Frontal cortex (tissue), 4 donors: Measurements from ENCODE around the gene CACNG7. TPM values are rescaled to one million over a fixed set of nuclear protein-coding genes. Genes with fewer than 3 reads are reported as not detected.
"Not testable (repeated sequence)": the region's sequence is repeated elsewhere in the genome, so short reads cannot be mapped to it uniquely, and the experiment has no call there.

Source experiments
- DNase-seq, 2 donors: peaks; one replicate each; pipeline ENCODE4 v3.0.0; 2012; ENCODE audit warnings: low spot score in 2 of 2
- FAIRE-seq: peaks from 2 replicates; lab custom pipeline; 2012; peaks lifted over from hg19 to GRCh38; lab: Jason Lieb, UNC
- total RNA-seq: library from RNA; depleted of rRNA; stranded (reverse); fragments of >200 nt; gene quantifications from one replicate; pipeline ENCODE4 v1.2.3, GENCODE V29; 2014
- donor health status: control.
- donor health status: control.
- donor health status: control.

The CACNG7 gene
- total RNA-seq, result 4.9 TPM

DNA sequence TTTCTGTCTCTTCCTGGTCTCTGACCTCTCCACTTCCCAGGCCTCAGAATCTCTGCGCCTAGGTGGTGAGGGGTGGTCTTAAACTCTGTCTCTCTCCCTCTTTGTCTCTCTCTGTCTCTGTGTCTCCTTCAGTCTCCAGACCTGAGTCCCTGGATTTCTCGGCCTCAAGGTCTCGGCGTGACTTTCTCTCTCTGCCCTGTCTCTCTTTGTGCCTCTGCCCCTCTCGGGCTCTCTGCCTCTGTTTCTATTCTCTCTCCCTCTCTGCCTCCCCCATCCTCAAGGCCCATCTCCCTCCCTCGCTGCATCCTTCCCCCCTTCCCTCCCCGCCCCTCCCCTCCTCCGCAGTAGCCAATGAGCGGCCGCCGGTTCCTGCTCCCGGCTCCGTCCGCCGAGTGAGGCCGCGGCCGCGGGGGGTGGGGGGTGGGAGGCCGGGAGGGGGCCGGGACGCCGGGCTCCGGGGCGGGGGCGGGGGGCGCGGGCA is at the start of gene CACNG7:
Gene CACNG7, plus strand, starts transcription at position 344 of the 481 bp plus-strand sequence. CDS start 3,554 bp downstream, outside the sequence.
- FAIRE-seq (no peak), DNase-seq (peak; percentile 82 to 88)

DNA sequence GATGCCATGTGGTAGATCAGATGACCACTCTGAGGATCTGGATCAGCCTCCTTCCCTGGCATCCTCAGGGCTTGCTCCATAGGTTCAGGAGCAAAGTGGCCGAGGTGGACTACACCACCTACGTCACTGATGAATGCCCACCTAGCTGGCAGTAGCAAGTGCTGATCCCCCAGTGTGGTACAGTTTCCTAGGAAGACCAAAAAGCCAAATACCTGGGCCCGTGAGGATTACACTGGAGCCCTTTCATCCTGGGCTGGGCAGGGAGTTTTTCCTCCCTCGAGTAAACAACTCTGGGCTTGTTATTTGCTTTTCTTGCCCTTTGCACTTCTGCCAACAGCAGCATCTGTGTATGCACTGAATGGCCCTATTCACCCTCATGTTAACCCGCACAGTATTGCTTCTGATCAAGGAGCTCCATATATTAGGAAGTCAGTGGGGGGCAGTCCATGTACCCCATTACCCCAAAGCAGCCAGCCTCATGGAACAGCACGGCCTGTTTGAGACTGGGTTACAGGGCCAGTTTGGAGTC is 44.7 kb upstream of the CACNG7 start:
- no peak for FAIRE-seq
- DNase-seq, result peak; percentile 16 to 59

GRCh38 chr19:53865523-53865917 is 43.6 kb upstream of the CACNG7 start:
- DNase-seq (peak; percentile 12 to 35), FAIRE-seq (no peak)

GRCh38 chr19:53865918-53866864 is 42.9 kb upstream of the CACNG7 start:
- FAIRE-seq, result no peak

DNA sequence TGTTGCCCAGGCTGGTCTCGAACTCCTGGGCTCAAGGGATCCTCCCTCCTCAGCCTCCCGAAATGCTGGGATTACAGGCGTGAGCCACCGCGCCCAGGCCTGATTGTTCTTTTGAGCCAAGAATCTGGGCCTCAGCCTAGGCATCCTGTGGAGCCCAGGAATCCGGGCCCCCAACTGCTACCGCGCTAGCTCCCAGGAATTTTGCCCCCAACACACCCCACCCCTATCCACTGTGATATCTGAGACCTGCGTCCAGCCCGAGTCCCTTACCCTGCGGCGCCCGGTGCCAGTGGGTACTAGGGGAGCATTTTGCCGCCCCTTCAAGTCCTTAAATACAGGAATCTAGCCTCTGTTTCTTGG is 42.2 kb upstream of the CACNG7 start:
- FAIRE-seq, result no peak
- DNase-seq, result no peak

More at GRCh38 chr19:53865918-53866864, 42.9 kb upstream of the CACNG7 start:
- peak; percentile 77 to 80 for DNase-seq

- DNase-seq, result peak; percentile 100
- no peak for FAIRE-seq
Measured at GRCh38 chr19:53867225-53868090, 41.6 kb upstream of the CACNG7 start, which contains the start of gene MYADM. Gene MYADM (plus strand): TSS chr19:53867883. CDS start chr19:53873530, 5,647 bp downstream.

DNA sequence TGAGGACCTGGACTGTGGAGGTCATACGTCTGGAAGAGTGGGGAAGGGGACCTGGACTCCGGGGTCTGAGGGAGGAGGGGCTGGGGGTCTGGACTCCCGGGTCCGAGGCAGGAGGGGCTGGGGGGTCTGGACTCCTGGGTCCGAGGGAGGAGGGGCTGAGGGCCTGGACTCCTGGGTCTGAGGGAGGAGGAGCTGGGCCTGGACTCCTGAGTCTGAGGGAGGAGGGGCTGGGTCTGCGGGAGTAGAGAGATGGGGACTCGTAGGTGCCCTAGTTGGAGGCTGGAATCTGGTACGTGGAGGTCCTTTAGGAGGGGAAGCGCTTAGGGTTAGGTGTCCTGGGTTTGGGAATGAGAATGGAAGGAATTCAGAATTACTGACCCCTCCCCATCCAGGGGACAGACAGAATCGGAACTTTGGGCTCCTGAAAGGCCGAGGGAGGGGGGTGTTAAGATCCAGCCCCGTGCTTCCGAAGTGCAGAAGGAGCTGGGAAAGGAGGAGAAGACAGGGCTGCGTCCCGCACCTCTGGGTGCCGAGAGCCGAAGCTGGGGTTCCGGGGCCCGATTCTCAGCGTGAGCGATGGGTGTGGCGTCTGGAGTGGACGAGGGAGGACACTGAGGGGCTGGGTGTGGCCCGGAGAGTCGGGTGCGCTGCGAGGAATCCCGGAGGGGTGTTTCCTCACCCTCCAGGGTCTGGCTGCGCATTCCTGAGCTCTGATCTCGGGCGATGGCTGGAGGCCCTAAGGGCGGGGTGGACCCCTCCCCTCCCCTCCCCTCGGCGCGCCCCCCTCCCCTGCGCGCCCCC is 40.8 kb upstream of the CACNG7 start:
- FAIRE-seq (no peak), DNase-seq (peak in 1 of 2 donors; percentile 44)

GRCh38 chr19:53868892-53869804 is 39.9 kb upstream of the CACNG7 start:
- FAIRE-seq (no peak), DNase-seq (peak; percentile 78 to 83)

- not testable (repeated sequence) for DNase-seq, FAIRE-seq
Measured at GRCh38 chr19:53869805-53870484, 39.1 kb upstream of the CACNG7 start.

DNA sequence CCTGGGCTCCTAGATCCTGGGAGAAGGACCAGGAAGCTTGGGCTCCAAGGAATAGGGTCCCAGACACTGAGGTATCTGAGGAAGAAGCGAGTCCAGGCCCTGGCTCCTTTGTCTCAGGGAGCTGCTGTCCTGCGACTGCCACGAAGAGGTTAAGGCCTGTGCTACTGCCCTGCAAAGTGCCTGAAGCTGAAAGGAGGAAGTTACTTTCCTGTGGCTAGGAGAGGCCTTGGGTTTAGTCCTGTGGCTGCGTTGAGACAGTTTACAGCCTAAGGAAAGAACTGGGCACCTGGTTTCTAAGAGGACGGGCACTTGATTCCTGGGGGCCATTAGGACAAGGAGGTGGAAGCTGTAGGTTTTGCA is 38.6 kb upstream of the CACNG7 start:
- no peak for FAIRE-seq
- peak; percentile 22 to 38 for DNase-seq

- FAIRE-seq (no peak), DNase-seq (peak in 1 of 2 donors; percentile 26)
Measured at GRCh38 chr19:53871454-53871853, 37.6 kb upstream of the CACNG7 start.

GRCh38 chr19:53872762-53873161 is 36.3 kb upstream of the CACNG7 start:
- FAIRE-seq (no peak), DNase-seq (peak in 1 of 2 donors; percentile 12)

GRCh38 chr19:53873773-53874605 is 35.1 kb upstream of the CACNG7 start:
- DNase-seq, result no peak
- no peak for FAIRE-seq

DNA sequence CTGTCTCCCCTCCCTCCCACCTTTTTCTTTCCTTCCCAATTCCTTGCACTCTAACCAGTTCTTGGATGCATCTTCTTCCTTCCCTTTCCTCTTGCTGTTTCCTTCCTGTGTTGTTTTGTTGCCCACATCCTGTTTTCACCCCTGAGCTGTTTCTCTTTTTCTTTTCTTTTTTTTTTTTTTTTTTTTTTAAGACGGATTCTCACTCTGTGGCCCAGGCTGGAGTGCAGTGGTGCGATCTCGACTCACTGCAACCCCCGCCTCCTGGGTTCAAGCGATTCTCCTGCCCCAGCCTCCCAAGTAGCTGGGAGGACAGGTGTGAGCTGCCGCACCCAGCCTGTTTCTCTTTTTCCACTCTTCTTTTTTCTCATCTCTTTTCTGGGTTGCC is 34.5 kb upstream of the CACNG7 start:
- no peak for FAIRE-seq
- no peak for DNase-seq

DNA sequence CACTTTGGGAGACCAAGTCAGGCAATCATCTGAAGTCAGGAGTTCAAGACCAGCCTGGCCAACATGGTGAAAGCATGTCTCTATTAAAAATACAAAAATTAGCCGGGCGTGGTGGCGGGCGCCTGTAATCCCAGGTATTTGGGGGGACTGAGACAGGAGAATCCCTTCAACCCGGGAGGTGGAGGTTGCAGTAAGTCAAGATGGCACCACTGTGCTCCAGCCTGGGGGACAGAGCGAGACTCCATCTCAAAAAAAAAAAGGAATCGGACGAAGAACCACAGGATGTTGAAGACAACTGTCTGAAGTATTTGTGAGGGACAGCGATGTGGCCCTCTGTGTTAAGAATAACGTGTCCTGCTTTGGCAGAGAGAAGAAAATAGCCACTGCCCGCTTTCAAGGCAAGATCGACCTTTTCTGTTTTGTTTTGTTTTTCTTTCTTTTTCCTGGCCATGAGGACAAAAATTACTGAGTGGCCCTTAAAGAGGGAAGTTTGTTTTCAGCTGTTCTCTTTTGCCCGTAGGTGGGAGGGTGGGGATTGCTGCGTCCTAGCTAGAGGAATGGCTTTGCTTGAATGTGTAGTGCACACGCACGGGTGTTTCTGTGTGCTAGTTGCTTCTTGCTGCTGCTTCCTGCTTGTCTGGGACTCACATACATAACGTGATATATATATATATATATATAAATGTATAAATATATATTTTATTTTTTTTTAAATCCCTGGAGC is 33.3 kb upstream of the CACNG7 start:
- no peak for FAIRE-seq
- no peak for DNase-seq

DNA sequence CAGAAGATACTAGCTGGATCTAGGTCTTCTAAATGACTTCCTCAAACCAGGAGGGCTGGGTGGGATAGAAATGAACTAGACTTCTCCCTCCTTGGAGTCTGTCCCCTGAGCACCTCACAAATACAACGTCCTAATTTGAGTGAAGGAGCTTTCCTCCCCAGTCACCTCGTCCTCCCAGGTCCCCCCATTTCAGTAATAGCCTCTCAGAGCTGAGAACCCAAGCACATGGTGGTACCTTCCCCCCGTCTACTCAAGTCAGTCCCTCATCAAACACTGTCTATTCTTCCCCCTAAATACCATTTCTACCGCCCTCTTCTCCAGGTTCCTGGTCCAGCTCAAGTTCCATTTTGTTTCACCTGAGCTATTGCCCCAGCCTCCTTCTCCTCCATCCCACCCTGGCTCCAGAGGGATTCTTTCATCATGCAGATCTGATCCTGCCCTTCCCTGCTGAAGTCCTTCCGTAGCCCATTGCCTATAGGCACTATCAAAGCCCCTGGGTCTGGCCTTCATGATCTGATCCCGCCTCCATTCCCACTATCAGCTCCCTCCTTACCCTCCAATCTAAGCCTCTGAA is 32.3 kb upstream of the CACNG7 start:
- no peak for DNase-seq
- FAIRE-seq, result no peak
